ENCODE results near the gene EPHB1.

Gene EPHB1

GRCh38 chr3:135084405-135084804 is 289.3 kb downstream of the EPHB1 start:
- Histone ChIP-seq H4K91ac (ENCODE audit: low read depth, low read length, poor library complexity) (no peak overlapping the region), H2BK12ac (ENCODE audit: low read length) (no peak overlapping the region), H2AK5ac (ENCODE audit: low read depth, low read length) (no peak overlapping the region), H3K4ac (ENCODE audit: low read length) (no peak overlapping the region), H3K4me3 (ENCODE audit: low read length in 2 of 2) (no peak overlapping the region), H3K79me1 (ENCODE audit: low read depth, low read length) (no peaks in the 10 kb centered on the region), H4K8ac (ENCODE audit: low read depth, low read length) (no peak overlapping the region), H3K18ac (ENCODE audit: low read length) (no peak overlapping the region), H3K27me3 (ENCODE audit: control insufficient read depth in 3 of 3, insufficient read depth in 3 of 3, low read depth in 1 of 3, low read length in 3 of 3) (no peaks in the 10 kb centered on the region), H3K27ac (replicated peaks; ENCODE audit: low read length) (no peak overlapping the region), H3K9me3 (replicated peaks in 1 of 2; ENCODE audit: control insufficient read depth in 2 of 2, insufficient read depth in 1 of 2, low read depth in 1 of 2, low read length in 2 of 2) (no peaks in the 10 kb centered on the region), H2AFZ (ENCODE audit: low read length) (no peak overlapping the region), H3K36me3 (replicated peaks in 1 of 2; ENCODE audit: control insufficient read depth in 2 of 2, insufficient read depth in 2 of 2, low read length in 2 of 2) (no peaks in the 10 kb centered on the region), H3K23ac (ENCODE audit: low read depth, low read length, poor library complexity) (no peak overlapping the region), H2BK5ac (ENCODE audit: low read length) (no peak overlapping the region), H2BK15ac (ENCODE audit: low read length) (no peak overlapping the region), H2BK120ac (ENCODE audit: low read depth, low read length) (no peak overlapping the region), H3K4me2 (ENCODE audit: insufficient read depth, low read length, poor library complexity, severe bottlenecking) (no peak overlapping the region), H3K4me1 (ENCODE audit: control insufficient read depth in 2 of 2, insufficient read depth in 1 of 2, low read depth in 1 of 2, low read length in 2 of 2) (no peaks in the 10 kb centered on the region), H3K9ac (ENCODE audit: low read depth, low read length, poor library complexity) (no peak overlapping the region), H3K14ac (ENCODE audit: low read length) (no peak overlapping the region)
- no CpG with 5 or more reads among the region's 7 CpGs for WGBS, 2 donors (ENCODE audit: extremely low coverage in 2 of 2, insufficient read length in 2 of 2, insufficient replicate concordance in 1 of 2)
- DNase-seq (ENCODE audit: low spot score) = no peak

- Histone ChIP-seq H3K27me3 (ENCODE audit: control insufficient read depth in 3 of 3, insufficient read depth in 3 of 3, low read depth in 1 of 3, low read length in 3 of 3) (no peaks in the 10 kb centered on the region), H3K4me3 (ENCODE audit: low read length in 2 of 2) (no peak overlapping the region), H2BK12ac (ENCODE audit: low read length) (no peak overlapping the region), H3K4ac (ENCODE audit: low read length) (no peak overlapping the region), H2BK15ac (ENCODE audit: low read length) (no peak overlapping the region), H2AK5ac (ENCODE audit: low read depth, low read length) (no peak overlapping the region), H4K91ac (ENCODE audit: low read depth, low read length, poor library complexity) (no peak overlapping the region), H4K8ac (ENCODE audit: low read depth, low read length) (no peak overlapping the region), H3K4me2 (ENCODE audit: insufficient read depth, low read length, poor library complexity, severe bottlenecking) (no peak overlapping the region), H2BK5ac (ENCODE audit: low read length) (no peak overlapping the region), H2AFZ (ENCODE audit: low read length) (no peak overlapping the region), H3K23ac (ENCODE audit: low read depth, low read length, poor library complexity) (no peak overlapping the region), H3K18ac (ENCODE audit: low read length) (no peak overlapping the region), H3K27ac (replicated peaks; ENCODE audit: low read length) (no peak overlapping the region), H2BK120ac (ENCODE audit: low read depth, low read length) (no peak overlapping the region), H3K36me3 (replicated peaks in 1 of 2; ENCODE audit: control insufficient read depth in 2 of 2, insufficient read depth in 2 of 2, low read length in 2 of 2) (no peaks in the 10 kb centered on the region), H3K79me1 (ENCODE audit: low read depth, low read length) (no peaks in the 10 kb centered on the region), H3K9me3 (replicated peaks in 1 of 2; ENCODE audit: control insufficient read depth in 2 of 2, insufficient read depth in 1 of 2, low read depth in 1 of 2, low read length in 2 of 2) (no peaks in the 10 kb centered on the region), H3K9ac (ENCODE audit: low read depth, low read length, poor library complexity) (no peak overlapping the region), H3K4me1 (ENCODE audit: control insufficient read depth in 2 of 2, insufficient read depth in 1 of 2, low read depth in 1 of 2, low read length in 2 of 2) (no peaks in the 10 kb centered on the region), H3K14ac (ENCODE audit: low read length) (no peak overlapping the region)
- WGBS, 2 donors (ENCODE audit: extremely low coverage in 2 of 2, insufficient read length in 2 of 2, insufficient replicate concordance in 1 of 2) = no CpG with 5 or more reads among the region's 3 CpGs
- DNase-seq (ENCODE audit: low spot score) = no peak
These were observed 289.9 kb downstream of the EPHB1 start for GRCh38 chr3:135084976-135085375.

- no peak overlapping the region for H3K14ac ChIP-seq (ENCODE audit: low read length)
- H3K4me2 ChIP-seq (ENCODE audit: insufficient read depth, low read length, poor library complexity, severe bottlenecking) = no peak overlapping the region
- no peak overlapping the region for H3K27ac ChIP-seq (replicated peaks; ENCODE audit: low read length)
- H3K79me1 ChIP-seq (ENCODE audit: low read depth, low read length) = no peaks in the 10 kb centered on the region
- no peak overlapping the region for H4K91ac ChIP-seq (ENCODE audit: low read depth, low read length, poor library complexity)
- H3K4ac ChIP-seq (ENCODE audit: low read length) = no peak overlapping the region
- DNase-seq (ENCODE audit: low spot score) = no peak
- no CpG with 5 or more reads among the region's 6 CpGs for WGBS, 2 donors (ENCODE audit: extremely low coverage in 2 of 2, insufficient read length in 2 of 2, insufficient replicate concordance in 1 of 2)
- no peak overlapping the region for H2BK15ac ChIP-seq (ENCODE audit: low read length)
- H3K4me3 ChIP-seq (ENCODE audit: low read length in 2 of 2) = no peak overlapping the region
- no peaks in the 10 kb centered on the region for H3K4me1 ChIP-seq (ENCODE audit: control insufficient read depth in 2 of 2, insufficient read depth in 1 of 2, low read depth in 1 of 2, low read length in 2 of 2)
- H3K18ac ChIP-seq (ENCODE audit: low read length) = no peak overlapping the region
- no peak overlapping the region for H2AK5ac ChIP-seq (ENCODE audit: low read depth, low read length)
- no peak overlapping the region for H3K9ac ChIP-seq (ENCODE audit: low read depth, low read length, poor library complexity)
- no peak overlapping the region for H2BK5ac ChIP-seq (ENCODE audit: low read length)
- no peaks in the 10 kb centered on the region for H3K27me3 ChIP-seq (ENCODE audit: control insufficient read depth in 3 of 3, insufficient read depth in 3 of 3, low read depth in 1 of 3, low read length in 3 of 3)
- H2BK120ac ChIP-seq (ENCODE audit: low read depth, low read length) = no peak overlapping the region
- no peak overlapping the region for H4K8ac ChIP-seq (ENCODE audit: low read depth, low read length)
- no peak overlapping the region for H2BK12ac ChIP-seq (ENCODE audit: low read length)
- no peak overlapping the region for H3K23ac ChIP-seq (ENCODE audit: low read depth, low read length, poor library complexity)
- H3K36me3 ChIP-seq (replicated peaks in 1 of 2; ENCODE audit: control insufficient read depth in 2 of 2, insufficient read depth in 2 of 2, low read length in 2 of 2) = no peaks in the 10 kb centered on the region
- H2AFZ ChIP-seq (ENCODE audit: low read length) = no peak overlapping the region
- no peaks in the 10 kb centered on the region for H3K9me3 ChIP-seq (replicated peaks in 1 of 2; ENCODE audit: control insufficient read depth in 2 of 2, insufficient read depth in 1 of 2, low read depth in 1 of 2, low read length in 2 of 2)
These were observed 290.8 kb downstream of the EPHB1 start for GRCh38 chr3:135085652-135086436.

DNA sequence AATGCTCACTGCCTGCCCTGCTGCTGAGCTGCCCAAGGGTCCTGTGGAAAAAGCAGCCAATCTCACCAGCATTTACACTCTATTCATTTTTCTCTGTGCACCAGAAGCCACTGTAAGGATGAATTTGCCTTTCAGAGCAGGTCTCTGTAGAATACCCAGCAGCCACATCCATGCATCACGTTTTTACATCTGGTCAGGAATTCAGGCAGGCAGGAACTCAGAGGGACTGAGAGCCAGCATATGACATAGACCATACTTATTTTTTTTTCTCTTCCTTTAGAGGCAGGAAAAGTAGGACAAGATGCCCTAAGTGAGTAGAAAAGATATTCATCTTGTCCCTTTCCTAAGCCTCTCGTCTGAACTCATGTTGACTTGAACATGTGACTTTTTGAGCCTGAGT is 292.7 kb downstream of the EPHB1 start:
- no peak overlapping the region for H3K4ac ChIP-seq (ENCODE audit: low read length)
- H3K4me3 ChIP-seq (ENCODE audit: low read length in 2 of 2) = no peak overlapping the region
- H3K18ac ChIP-seq (ENCODE audit: low read length) = no peak overlapping the region
- no peaks in the 10 kb centered on the region for H3K9me3 ChIP-seq (replicated peaks in 1 of 2; ENCODE audit: control insufficient read depth in 2 of 2, insufficient read depth in 1 of 2, low read depth in 1 of 2, low read length in 2 of 2)
- H3K4me1 ChIP-seq (ENCODE audit: control insufficient read depth in 2 of 2, insufficient read depth in 1 of 2, low read depth in 1 of 2, low read length in 2 of 2) = no peaks in the 10 kb centered on the region
- H3K27ac ChIP-seq (replicated peaks; ENCODE audit: low read length) = no peak overlapping the region
- no peak overlapping the region for H2BK120ac ChIP-seq (ENCODE audit: low read depth, low read length)
- H2AFZ ChIP-seq (ENCODE audit: low read length) = no peak overlapping the region
- H2BK5ac ChIP-seq (ENCODE audit: low read length) = no peak overlapping the region
- no peak overlapping the region for H3K23ac ChIP-seq (ENCODE audit: low read depth, low read length, poor library complexity)
- H3K4me2 ChIP-seq (ENCODE audit: insufficient read depth, low read length, poor library complexity, severe bottlenecking) = no peak overlapping the region
- DNase-seq (ENCODE audit: low spot score) = no peak
- WGBS, 2 donors (ENCODE audit: extremely low coverage in 2 of 2, insufficient read length in 2 of 2, insufficient replicate concordance in 1 of 2) = no CpG with 5 or more reads among the region's 2 CpGs
- no peaks in the 10 kb centered on the region for H3K36me3 ChIP-seq (replicated peaks in 1 of 2; ENCODE audit: control insufficient read depth in 2 of 2, insufficient read depth in 2 of 2, low read length in 2 of 2)
- H2BK12ac ChIP-seq (ENCODE audit: low read length) = no peak overlapping the region
- no peaks in the 10 kb centered on the region for H3K27me3 ChIP-seq (ENCODE audit: control insufficient read depth in 3 of 3, insufficient read depth in 3 of 3, low read depth in 1 of 3, low read length in 3 of 3)
- no peak overlapping the region for H3K9ac ChIP-seq (ENCODE audit: low read depth, low read length, poor library complexity)
- no peak overlapping the region for H2AK5ac ChIP-seq (ENCODE audit: low read depth, low read length)
- H3K79me1 ChIP-seq (ENCODE audit: low read depth, low read length) = no peaks in the 10 kb centered on the region
- H4K8ac ChIP-seq (ENCODE audit: low read depth, low read length) = no peak overlapping the region
- no peak overlapping the region for H2BK15ac ChIP-seq (ENCODE audit: low read length)
- no peak overlapping the region for H3K14ac ChIP-seq (ENCODE audit: low read length)
- H4K91ac ChIP-seq (ENCODE audit: low read depth, low read length, poor library complexity) = no peak overlapping the region
